Vagina (tissue), 2 donors: ENCODE results near the gene RANGRF. TPM values are rescaled to one million over a fixed set of nuclear protein-coding genes. Genes with fewer than 3 reads are reported as not detected.

Experiments used
- DNase-seq, 2 donors: peaks; one replicate each; pipeline ENCODE4 v3.0.0-alpha.2; 2017; ENCODE audit errors: extremely low spot score in 2 of 2
- H3K27ac ChIP-seq: fragments of 200-600 bp; sonication (generic); one replicate; pipeline ENCODE4 v1.5.1; 2019
- H3K27me3 ChIP-seq: fragments of 200-600 bp; sonication (generic); one replicate; pipeline ENCODE4 v1.5.1; 2019
- H3K36me3 ChIP-seq, 2 donors: fragments of 200-600 bp; sonication (generic); one replicate each; pipeline ENCODE4 v1.5.1; 2017 to 2019
- H3K4me1 ChIP-seq: fragments of 200-600 bp; sonication (generic); one replicate; pipeline ENCODE4 v1.5.1; 2019
- H3K4me3 ChIP-seq, 2 donors: fragments of 200-600 bp; sonication (generic); 1 replicate in 1 of 2; 2 replicates in 1 of 2; pipeline ENCODE4 v1.5.1; 2016 to 2019
- H3K9me3 ChIP-seq: fragments of 200-600 bp; sonication (generic); one replicate; pipeline ENCODE4 v1.5.1; 2019
- CTCF ChIP-seq, 3 experiments: fragments of 450-650 bp in 2 of 3; fragments of 200-600 bp in 1 of 3; sonication (generic) in 1 of 3; IDR thresholded peaks; one replicate each; pipeline ENCODE4 v1.5.1; 2017 to 2019; ENCODE audit warnings: antibody characterized with exemption in 3 of 3, mild to moderate bottlenecking in 2 of 3, moderate library complexity in 2 of 3
- POLR2A ChIP-seq, 2 donors: fragments of 450-650 bp; IDR thresholded peaks; one replicate each; pipeline ENCODE4 v1.6.1; 2017; ENCODE audit warnings: antibody characterized with exemption in 2 of 2, mild to moderate bottlenecking in 2 of 2, moderate library complexity in 2 of 2
- POLR2AphosphoS5 ChIP-seq, 2 donors: sonication (generic); formaldehyde crosslinking; IDR thresholded peaks; one replicate each; pipeline ENCODE4 v1.9.0; 2017; ENCODE audit warnings: antibody characterized with exemption in 2 of 2, mild to moderate bottlenecking in 2 of 2, low read depth in 1 of 2; ENCODE audit not compliant: insufficient read depth in 1 of 2
- intact Hi-C: fragments of 100-400 bp; cut with DNase I; formaldehyde crosslinking; loops from one replicate; pipeline ENCODE4 v1.15.1; 2023
- total RNA-seq: library from RNA; depleted of rRNA; stranded (reverse); fragments of >200 nt; gene quantifications from one replicate; pipeline ENCODE4 v1.2.3, GENCODE V29; 2016

The RANGRF gene
- total RNA-seq, 1 donor from 2014 or later = 19.4 TPM

DNA sequence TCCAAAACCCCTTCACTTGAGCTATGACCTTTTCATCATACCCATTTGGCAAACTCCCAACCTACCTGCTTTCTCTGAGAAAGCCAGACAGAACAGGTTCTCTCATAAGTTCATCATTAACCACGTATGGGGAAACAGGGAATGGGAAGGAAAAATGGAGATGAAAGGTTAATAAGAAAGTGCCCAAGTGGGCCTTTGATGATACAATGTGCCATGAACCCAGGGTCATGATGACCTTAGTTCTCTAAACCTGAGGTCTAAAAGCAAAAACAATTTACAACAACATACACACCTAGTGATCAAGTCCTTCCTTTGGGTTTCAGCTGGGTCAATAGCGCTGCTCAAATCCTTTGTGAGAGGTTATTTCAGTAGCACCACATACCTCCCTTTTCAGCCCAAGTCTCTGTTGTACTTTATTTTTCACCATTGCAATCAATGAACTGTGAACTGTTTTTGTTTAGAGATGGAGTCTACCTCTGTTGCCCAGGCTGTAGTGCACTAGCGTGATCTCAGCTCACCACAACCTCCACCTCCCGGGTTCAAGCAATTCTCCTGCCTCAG lies 14.5 kb upstream of the RANGRF start:
- Histone ChIP-seq H3K4me1 (no peaks in the 10 kb centered on the region), H3K36me3 (no peaks in the 10 kb centered on the region), H3K9me3 (no peaks in the 10 kb centered on the region), H3K27ac (no peak overlapping the region), H3K4me3 (no peak overlapping the region), H3K27me3 (no peaks in the 10 kb centered on the region)
- TF ChIP-seq POLR2AphosphoS5 (IDR thresholded peaks at IDR 0.05; ENCODE audit: insufficient read depth in 1 of 2, low read depth in 1 of 2) (no peak), CTCF (IDR thresholded peaks at IDR 0.05) (no peak), POLR2A (IDR thresholded peaks at IDR 0.05) (no peak)
- intact Hi-C loops = no loop called here
- DNase-seq = no peak

GRCh38 chr17:8274816-8275215 lies 13.7 kb upstream of the RANGRF start:
- H3K27ac ChIP-seq = no peak overlapping the region
- no peaks in the 10 kb centered on the region for H3K4me1 ChIP-seq
- H3K9me3 ChIP-seq = no peaks in the 10 kb centered on the region
- intact Hi-C loops = no loop called here
- TF ChIP-seq CTCF (IDR thresholded peaks at IDR 0.05) (no peak), POLR2A (IDR thresholded peaks at IDR 0.05) (no peak), POLR2AphosphoS5 (IDR thresholded peaks at IDR 0.05; ENCODE audit: insufficient read depth in 1 of 2, low read depth in 1 of 2) (no peak)
- no peak for DNase-seq
- no peak overlapping the region for H3K4me3 ChIP-seq
- no peaks in the 10 kb centered on the region for H3K36me3 ChIP-seq
- no peaks in the 10 kb centered on the region for H3K27me3 ChIP-seq

DNA sequence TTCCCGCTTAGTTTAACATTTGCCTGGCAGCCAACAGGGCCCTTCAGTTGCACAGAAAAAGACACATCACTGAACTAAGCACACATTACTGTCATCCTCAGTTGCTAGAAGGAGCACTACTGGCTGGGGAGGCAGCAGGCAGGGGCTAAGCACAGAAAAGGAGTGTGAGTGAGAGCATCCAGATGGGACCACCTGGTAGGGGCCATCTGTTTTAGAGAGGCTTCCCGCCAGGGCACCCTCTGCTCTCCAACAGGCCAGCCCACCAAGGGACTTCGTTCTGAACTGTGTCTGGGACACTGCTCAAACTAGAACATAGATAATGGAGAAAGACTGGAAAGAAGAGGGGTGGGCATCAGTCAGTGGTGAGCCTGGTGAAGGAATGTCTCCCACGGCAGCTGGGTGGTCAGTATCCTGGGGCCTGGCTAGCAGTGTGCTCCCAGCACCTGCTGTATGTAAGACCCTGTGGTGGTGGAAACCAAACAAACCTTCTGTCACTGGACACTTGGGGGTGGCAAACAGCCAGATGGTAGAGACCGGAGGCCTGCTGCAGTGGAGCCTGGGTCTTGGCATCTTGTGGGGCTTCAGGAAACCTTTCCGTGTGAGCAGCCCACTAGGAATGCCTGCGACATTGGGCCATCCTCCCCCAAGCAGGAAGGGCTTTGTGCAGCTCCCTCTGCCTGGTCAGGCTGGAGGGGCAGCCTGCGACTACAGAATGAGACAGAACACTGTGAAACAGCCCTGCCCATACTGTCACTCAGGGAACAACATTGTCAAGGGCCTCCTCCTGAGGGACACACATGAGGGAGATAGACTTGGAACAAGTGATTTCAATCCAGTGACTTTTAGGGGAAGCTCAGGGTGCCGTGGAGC lies 12.8 kb upstream of the RANGRF start:
- Histone ChIP-seq H3K4me3 (no peak overlapping the region), H3K36me3 (no peaks in the 10 kb centered on the region), H3K27me3 (no peaks in the 10 kb centered on the region), H3K4me1 (no peaks in the 10 kb centered on the region), H3K9me3 (no peaks in the 10 kb centered on the region), H3K27ac (no peak overlapping the region)
- no peak for DNase-seq
- TF ChIP-seq POLR2A (IDR thresholded peaks at IDR 0.05) (no peak), CTCF (IDR thresholded peaks at IDR 0.05) (no peak), POLR2AphosphoS5 (IDR thresholded peaks at IDR 0.05; ENCODE audit: insufficient read depth in 1 of 2, low read depth in 1 of 2) (no peak)
- intact Hi-C loops = no loop called here

- TF ChIP-seq CTCF (IDR thresholded peaks at IDR 0.05) = no peak
- no peak for TF ChIP-seq POLR2A (IDR thresholded peaks at IDR 0.05)
- no peak for TF ChIP-seq POLR2AphosphoS5 (IDR thresholded peaks at IDR 0.05; ENCODE audit: insufficient read depth in 1 of 2, low read depth in 1 of 2)
- Histone ChIP-seq H3K36me3 (no peaks in the 10 kb centered on the region), H3K4me1 (no peaks in the 10 kb centered on the region), H3K9me3 (no peaks in the 10 kb centered on the region), H3K27me3 (no peaks in the 10 kb centered on the region), H3K4me3 (no peak overlapping the region), H3K27ac (no peak overlapping the region)
- intact Hi-C loops = no loop called here
- DNase-seq = no peak
Measured at GRCh38 chr17:8277317-8277716, 11.2 kb upstream of the RANGRF start.

- Histone ChIP-seq H3K9me3 (no peaks in the 10 kb centered on the region), H3K4me1 (no peaks in the 10 kb centered on the region), H3K27ac (no peak overlapping the region), H3K4me3 (no peak overlapping the region), H3K36me3 (no peaks in the 10 kb centered on the region), H3K27me3 (no peaks in the 10 kb centered on the region)
- DNase-seq = no peak
- intact Hi-C loops = no loop called here
- no peak for TF ChIP-seq POLR2AphosphoS5 (IDR thresholded peaks at IDR 0.05; ENCODE audit: insufficient read depth in 1 of 2, low read depth in 1 of 2)
- TF ChIP-seq POLR2A (IDR thresholded peaks at IDR 0.05) = no peak
- no peak for TF ChIP-seq CTCF (IDR thresholded peaks at IDR 0.05)
Measured at GRCh38 chr17:8282345-8282744, 6.1 kb upstream of the RANGRF start.
